Muscle of arm (tissue), 12 donors: ENCODE results near the gene AGPAT3. TPM values are rescaled to one million over a fixed set of nuclear protein-coding genes. Genes with fewer than 3 reads are reported as not detected.

Experiments used
- DNase-seq: peaks from one replicate; pipeline ENCODE4 v3.0.0-alpha.2; 2013
- polyA plus RNA-seq, 12 donors: library from polyadenylated mRNA; unstranded; fragments of 120-200 nt; gene quantifications; one replicate each; pipeline ENCODE4 v1.2.1, GENCODE V29; 2013; ENCODE audit not compliant: insufficient read length in 12 of 12

The AGPAT3 gene
- polyA plus RNA-seq, 12 donors, result 24.1 to 37.3 (median 29.2) TPM; not detected in 1

- DNase-seq, result no peak
Measured at GRCh38 chr21:43919871-43920801, 55.1 kb downstream of the AGPAT3 start.

- no peak for DNase-seq
Measured at GRCh38 chr21:43921571-43921978, 56.6 kb downstream of the AGPAT3 start.

- DNase-seq, result no peak
Measured at GRCh38 chr21:43921979-43922945, 57.2 kb downstream of the AGPAT3 start.

GRCh38 chr21:43922949-43923348 lies 57.9 kb downstream of the AGPAT3 start:
- DNase-seq, result no peak

- DNase-seq, result no peak
Measured at GRCh38 chr21:43923391-43923790, 58.4 kb downstream of the AGPAT3 start.

GRCh38 chr21:43924421-43925095 lies 59.5 kb downstream of the AGPAT3 start:
- no peak for DNase-seq

GRCh38 chr21:43925096-43925481 lies 60.1 kb downstream of the AGPAT3 start:
- DNase-seq, result no peak

- DNase-seq, result no peak
Measured at GRCh38 chr21:43925609-43926008, 60.6 kb downstream of the AGPAT3 start.

- DNase-seq, result no peak
Measured at GRCh38 chr21:43926196-43926595, 61.2 kb downstream of the AGPAT3 start.

GRCh38 chr21:43927591-43928221 lies 62.7 kb downstream of the AGPAT3 start:
- no peak for DNase-seq

GRCh38 chr21:43928222-43929125 lies 63.5 kb downstream of the AGPAT3 start:
- peak; percentile 56 for DNase-seq

- no peak for DNase-seq
Measured at GRCh38 chr21:43929217-43929971, 64.4 kb downstream of the AGPAT3 start.

GRCh38 chr21:43930074-43930847 lies 65.2 kb downstream of the AGPAT3 start:
- no peak for DNase-seq

GRCh38 chr21:43930848-43931375 lies 65.9 kb downstream of the AGPAT3 start:
- DNase-seq, result no peak

GRCh38 chr21:43931489-43931888 lies 66.5 kb downstream of the AGPAT3 start:
- DNase-seq, result no peak

GRCh38 chr21:43932005-43932404 lies 67.0 kb downstream of the AGPAT3 start:
- no peak for DNase-seq

GRCh38 chr21:43933199-43933598 lies 68.2 kb downstream of the AGPAT3 start:
- DNase-seq, result no peak

GRCh38 chr21:43933680-43934079 lies 68.7 kb downstream of the AGPAT3 start:
- DNase-seq, result no peak
